GM21526 (cell line): ENCODE results near the gene LBHD2.
"Not testable (repeated sequence)": the region's sequence is repeated elsewhere in the genome, so short reads cannot be mapped to it uniquely, and the experiment has no call there.

Experiments
- ATAC-seq: cut with Tn5 transposase; IDR thresholded peaks from one replicate; pipeline ENCODE4 v1.9.1; 2021; ENCODE audit warnings: moderate library complexity; ENCODE audit not compliant: unreplicated experiment, low FRiP score

The LBHD2 gene

GRCh38 chr14:103102689-103103260 is 18.8 kb downstream of the LBHD2 start:
- ATAC-seq = no peak

GRCh38 chr14:103103461-103104388 is 19.7 kb downstream of the LBHD2 start:
- no peak for ATAC-seq

- no peak for ATAC-seq
Measured at GRCh38 chr14:103104389-103104653, 20.3 kb downstream of the LBHD2 start.

GRCh38 chr14:103104654-103105452 is 20.8 kb downstream of the LBHD2 start:
- ATAC-seq = no peak

GRCh38 chr14:103105580-103106150 is 21.7 kb downstream of the LBHD2 start:
- ATAC-seq = no peak

- no peak for ATAC-seq
Measured at GRCh38 chr14:103107455-103107854, 23.4 kb downstream of the LBHD2 start.

GRCh38 chr14:103107941-103108748 is 24.1 kb downstream of the LBHD2 start:
- no peak for ATAC-seq

GRCh38 chr14:103108749-103109207 is 24.8 kb downstream of the LBHD2 start:
- no peak for ATAC-seq

- no peak for ATAC-seq
Measured at GRCh38 chr14:103109535-103110441, 25.8 kb downstream of the LBHD2 start.

- no peak for ATAC-seq
Measured at GRCh38 chr14:103110681-103111231, 26.7 kb downstream of the LBHD2 start.

GRCh38 chr14:103111232-103111868 is 27.3 kb downstream of the LBHD2 start:
- no peak for ATAC-seq

GRCh38 chr14:103112400-103113243 is 28.6 kb downstream of the LBHD2 start:
- no peak for ATAC-seq

- no peak for ATAC-seq
Measured at GRCh38 chr14:103113303-103113702, 29.3 kb downstream of the LBHD2 start.

GRCh38 chr14:103113774-103114173 is 29.8 kb downstream of the LBHD2 start:
- ATAC-seq = no peak

GRCh38 chr14:103115086-103115679 is 31.2 kb downstream of the LBHD2 start:
- ATAC-seq = not testable (repeated sequence)

GRCh38 chr14:103115845-103116572 is 32.0 kb downstream of the LBHD2 start:
- ATAC-seq = no peak
